HG03039 (cell line): ENCODE data around the gene ITGA5.
"Not testable (repeated sequence)": the region's sequence is repeated elsewhere in the genome, so short reads cannot be mapped to it uniquely, and the experiment has no call there.

Experiments
- ATAC-seq: cut with Tn5 transposase; IDR thresholded peaks from one replicate; pipeline ENCODE4 v1.9.1; 2021; ENCODE audit warnings: mild to moderate bottlenecking, moderate library complexity; ENCODE audit not compliant: unreplicated experiment

ITGA5 gene

DNA sequence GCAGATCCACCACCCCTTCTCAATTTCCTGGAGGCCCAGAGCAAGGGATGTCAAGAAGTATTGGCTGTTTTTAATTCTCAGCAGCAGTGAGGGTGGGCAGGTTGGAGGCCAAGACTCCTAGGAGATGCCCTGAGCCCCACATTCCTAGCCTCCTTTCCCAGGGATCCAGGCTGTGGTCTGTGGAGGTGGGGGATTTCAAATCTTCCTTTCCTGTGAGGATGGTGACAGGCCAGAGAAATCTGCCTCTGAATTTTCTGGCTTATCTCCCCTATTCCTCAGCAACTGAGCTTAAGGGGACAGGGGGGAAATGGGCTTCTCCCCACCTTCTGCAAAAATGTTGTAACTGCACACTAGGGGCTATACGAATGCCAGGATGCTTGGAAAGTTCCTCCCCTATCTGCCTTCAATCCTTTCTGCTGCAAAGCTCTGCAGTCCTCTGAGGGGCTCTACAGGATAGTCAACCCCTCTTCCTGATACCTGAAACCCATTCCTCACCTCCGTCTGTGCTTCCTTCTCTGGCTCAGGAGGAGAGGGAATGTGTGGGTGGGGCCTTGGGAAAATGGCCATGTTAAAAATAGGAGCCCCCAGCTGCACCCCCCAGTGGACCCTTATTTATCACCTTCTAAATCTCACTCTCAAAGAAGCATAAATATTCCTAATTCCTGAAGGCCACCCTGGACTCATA lies 61.4 kb downstream of the ITGA5 start:
- ATAC-seq: no peak

DNA sequence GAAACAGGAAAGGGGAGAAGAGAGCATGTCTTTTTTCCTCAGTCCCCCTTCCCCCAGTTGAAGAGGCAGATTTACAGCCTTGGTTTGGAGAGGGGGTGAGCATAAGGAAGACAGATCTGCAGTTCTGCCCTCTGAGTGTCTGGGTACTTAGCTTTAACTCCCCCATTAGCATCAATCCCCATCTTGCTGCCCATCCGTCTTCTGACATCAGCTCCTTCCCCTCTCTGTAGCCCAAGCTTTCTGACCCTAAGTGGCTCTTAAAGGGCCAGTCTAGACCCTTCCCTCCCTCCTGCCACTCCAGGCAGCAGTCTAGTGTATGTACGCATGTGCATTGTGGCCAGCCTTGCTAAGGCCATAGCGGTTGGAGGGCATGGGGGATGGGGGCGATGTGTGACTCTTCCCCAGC lies 62.1 kb downstream of the ITGA5 start:
- ATAC-seq: no peak

DNA sequence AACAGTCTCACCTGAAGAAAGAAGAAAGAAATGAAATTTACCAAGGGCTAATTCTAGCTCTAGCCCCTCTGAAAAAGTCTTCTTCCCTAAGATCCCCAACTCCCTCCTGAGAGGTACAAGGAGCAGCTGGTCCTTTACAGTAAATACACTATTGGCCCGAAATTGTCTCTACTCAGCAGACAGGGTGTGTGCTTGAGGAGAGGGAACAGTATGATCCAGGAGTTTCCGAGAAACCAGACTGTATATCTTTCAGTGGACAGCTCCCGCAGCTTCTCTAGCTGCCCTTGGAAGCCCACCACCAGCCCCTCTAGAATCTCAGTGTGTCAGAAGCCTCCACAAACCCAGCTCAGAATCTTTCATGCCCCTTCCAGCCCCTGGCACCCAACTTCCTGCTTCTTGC lies 62.8 kb downstream of the ITGA5 start:
- no peak for ATAC-seq

DNA sequence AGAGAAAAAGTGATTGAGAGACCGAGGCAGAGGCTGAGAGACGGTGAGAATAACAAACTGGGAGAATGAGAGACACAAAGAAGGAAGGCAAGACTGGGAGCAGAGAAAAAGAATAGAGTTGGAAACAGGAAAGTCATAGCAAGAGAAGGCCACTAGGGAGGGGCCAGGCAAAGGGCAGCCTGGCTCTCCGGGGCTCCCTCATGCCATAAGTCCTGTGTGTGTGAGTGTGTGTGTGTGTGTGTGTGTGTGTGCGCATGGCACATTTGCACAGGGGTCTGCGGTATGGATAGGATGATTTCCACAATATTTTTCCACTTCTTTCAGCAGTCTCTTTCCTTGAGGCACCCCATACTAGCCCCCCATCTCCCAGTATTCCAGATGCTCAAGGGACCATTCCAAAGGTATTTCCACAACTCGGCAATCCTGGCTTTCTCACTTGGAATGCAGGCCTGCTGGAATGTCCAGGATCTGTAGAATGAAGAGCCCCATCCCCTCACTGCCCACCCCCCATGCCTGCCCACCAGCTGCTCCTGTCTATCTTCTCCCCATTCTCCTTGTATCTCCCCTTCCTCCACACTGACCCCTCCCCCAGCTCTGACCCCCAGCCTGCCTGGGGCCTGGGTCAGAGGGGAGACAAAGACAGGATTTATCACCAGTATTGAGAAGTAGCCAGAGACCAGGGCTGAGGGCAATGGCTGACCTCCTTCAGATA lies 63.8 kb downstream of the ITGA5 start:
- ATAC-seq: no peak

DNA sequence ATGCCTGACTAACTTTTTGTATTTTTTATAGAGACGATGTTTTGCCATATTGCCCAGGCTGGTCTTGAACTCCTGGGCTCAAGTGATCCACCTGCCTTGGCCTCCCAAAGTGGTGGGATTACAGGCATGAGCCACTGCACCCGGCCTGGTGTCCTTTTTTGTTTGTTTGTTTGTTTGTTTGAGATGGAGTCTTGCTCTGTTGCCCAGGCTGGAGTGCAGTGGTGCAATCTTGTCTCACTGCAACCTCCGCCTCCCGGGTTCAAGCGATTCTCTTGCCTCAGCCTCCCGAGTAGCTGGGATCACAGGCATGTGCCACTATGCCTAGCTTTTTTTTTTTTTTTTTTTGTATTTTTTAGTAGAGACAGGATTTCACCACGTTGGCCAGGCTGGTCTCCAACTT lies 64.8 kb downstream of the ITGA5 start:
- ATAC-seq: not testable (repeated sequence)

DNA sequence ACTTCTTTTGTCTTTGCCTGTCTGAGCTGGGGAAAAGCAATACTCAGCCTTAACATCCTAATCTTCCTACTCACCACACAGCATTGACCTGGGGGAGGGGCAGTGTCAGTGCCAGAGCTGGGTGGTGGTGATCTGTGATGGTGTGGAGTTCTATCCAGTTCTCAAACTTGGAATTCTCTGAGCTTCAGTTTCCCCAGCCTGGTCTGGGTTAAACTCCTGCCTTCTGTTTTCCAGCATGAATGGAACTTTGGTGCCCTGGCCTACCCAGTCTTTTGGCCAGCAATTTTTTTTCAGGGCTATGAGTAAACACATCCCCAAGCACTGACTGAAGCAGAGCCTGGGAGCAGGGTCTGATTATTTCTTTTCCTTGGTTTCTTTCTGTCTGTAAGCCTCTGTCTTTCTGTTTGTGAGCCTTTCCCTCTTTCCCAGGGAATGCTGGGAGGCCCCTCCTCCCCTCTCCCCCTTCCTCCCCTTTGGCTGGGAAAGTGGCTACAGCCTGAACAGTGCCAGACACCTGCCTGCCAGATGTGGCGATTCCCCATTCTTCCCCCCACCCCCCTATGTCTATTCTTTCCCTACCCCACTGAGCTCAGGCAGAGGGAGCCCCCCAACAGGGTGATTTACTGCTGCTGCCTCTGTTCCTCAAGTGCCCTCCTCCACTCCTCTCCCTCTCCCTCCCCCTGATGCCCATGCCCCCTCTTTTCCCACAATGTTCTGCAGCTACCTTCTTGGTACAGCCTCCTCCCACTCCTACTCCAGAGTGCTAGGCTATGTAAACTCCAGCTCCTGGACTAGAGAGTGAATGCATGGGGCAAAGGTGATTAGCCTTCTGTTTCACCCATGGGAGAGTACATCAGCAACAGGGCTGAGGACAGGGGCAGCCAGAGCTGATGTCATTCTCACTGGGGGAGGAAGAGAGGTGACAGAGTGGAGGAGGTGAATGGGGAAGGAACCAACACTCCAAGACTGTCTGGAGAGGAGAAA lies 65.9 kb downstream of the ITGA5 start:
- ATAC-seq: no peak

DNA sequence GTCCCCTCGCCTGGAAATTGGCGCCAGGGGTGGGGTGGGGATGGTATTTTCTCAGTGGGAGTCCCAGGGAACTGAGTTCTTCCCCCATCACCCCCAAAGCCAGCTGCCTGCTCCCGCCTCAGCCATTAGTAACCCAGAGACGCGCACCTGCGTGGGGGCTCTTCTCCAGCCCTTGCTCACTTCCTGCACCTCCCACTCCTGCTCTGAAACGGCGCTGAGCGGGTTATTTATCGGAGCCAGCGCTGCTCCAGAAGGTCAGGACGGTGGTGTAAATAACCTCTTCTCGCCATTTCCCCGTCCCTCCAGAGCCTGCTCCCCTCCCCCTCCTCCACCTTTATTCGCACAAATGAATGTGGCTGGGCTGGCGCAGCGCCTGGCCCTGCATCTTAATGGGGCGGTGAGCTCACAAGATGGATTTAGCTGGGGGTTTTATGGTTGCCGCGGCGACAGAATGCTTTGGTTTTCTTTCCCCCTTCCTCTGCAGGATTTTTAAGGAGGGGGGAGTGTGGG lies 67.0 kb downstream of the ITGA5 start:
- no peak for ATAC-seq

DNA sequence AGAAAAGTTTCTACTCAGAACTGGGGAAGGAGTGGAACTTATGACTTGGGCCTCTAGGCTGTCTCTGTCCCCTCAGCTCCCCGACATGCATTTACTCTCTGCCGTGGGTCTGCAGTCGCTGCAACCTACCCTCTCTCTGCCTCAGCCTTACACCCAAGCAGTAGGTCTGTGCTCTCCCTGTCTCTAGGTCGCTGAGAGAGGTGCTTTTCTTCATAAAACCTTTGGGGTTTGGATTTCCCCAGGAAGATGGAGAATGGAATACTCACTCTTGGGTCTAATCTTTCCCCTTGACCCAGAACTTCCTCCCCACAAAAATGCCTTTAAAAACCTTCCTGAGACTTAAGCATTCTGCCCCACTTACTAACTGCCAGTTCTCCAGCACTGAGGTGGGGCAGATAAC lies 67.7 kb downstream of the ITGA5 start:
- no peak for ATAC-seq

DNA sequence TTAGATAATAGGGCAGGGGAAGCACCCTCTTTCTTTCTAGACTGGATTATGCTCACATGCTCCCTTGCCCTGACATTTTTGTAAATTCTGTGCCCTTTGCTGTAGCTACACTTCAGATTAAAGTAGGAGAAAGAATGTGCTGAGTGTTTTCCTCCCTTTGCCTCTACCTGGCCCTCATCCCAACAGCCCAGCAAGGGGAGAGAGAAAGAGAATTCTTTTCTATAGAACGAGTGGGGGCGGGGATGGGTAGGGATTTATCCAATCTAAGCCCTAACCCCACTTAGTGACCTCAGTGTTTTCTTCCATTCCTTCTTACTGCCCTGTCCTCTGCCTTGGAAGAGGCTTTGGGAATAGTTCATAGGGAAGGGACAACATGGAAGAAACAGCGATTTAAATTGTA lies 68.3 kb downstream of the ITGA5 start:
- ATAC-seq: no peak

DNA sequence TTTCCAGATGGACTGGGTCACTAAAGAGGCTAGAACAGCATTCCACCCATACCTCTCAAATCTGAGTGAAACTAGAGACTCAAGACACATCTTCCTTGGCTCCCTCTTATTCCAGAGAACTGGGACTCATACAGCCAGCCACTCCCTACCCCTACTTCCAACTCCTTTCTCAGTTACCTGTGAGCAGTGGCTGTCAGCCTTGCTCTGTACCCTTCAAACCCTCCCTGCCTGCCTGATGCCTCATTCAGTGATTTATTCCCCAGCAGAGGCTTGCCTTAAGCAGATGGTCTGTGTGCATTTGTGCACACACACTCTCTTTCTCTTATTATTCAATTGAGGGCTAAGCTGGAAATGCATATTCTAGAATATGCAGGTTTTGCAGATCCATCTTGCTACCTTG lies 69.4 kb downstream of the ITGA5 start:
- ATAC-seq: no peak

DNA sequence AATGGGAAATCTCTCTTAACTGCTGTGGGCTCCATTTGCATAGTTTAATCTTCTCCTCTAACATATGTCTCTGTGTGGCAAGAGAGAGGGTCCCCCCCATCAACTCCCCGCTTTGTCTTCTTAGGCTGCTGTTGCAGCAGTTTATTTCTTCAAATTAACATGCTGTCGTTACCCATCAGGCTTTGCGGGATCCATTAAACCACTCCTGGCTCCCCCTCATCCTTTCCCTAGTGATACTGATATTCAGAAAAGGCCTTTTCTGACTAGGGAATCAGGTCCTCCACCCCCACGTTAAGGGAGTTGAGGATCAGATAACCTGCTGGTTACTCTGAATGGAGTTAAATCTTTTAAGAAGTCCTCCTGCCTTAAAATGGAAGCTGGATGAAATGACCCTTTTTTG lies 70.0 kb downstream of the ITGA5 start:
- no peak for ATAC-seq
